Measurements from ENCODE around the gene ARHGAP1.

ARHGAP1 gene

GRCh38 chr11:46700241-46701077, at the start of gene ARHGAP1, which contains the start of gene ZNF408:
Gene ARHGAP1 (minus strand): TSS chr11:46700619. CDS start chr11:46696107, 4,512 bp downstream.
Gene ZNF408 (plus strand): TSS chr11:46701031. CDS start chr11:46701048, 17 bp downstream.
- peak; percentile 96 for DNase-seq (ENCODE audit: low spot score)

- no peak for DNase-seq (ENCODE audit: low spot score)
Observed at GRCh38 chr11:46747150-46747549, 46.7 kb upstream of the ARHGAP1 start.

- no peak for DNase-seq (ENCODE audit: low spot score)
Observed at GRCh38 chr11:46745995-46746394, 45.6 kb upstream of the ARHGAP1 start.

- no peak for DNase-seq (ENCODE audit: low spot score)
Observed at GRCh38 chr11:46745328-46745727, 44.9 kb upstream of the ARHGAP1 start.

- DNase-seq (ENCODE audit: low spot score), result no peak
Observed at GRCh38 chr11:46743693-46744339, 43.4 kb upstream of the ARHGAP1 start.

GRCh38 chr11:46743043-46743442, 42.6 kb upstream of the ARHGAP1 start:
- DNase-seq (ENCODE audit: low spot score), result no peak

GRCh38 chr11:46741600-46742484, 41.4 kb upstream of the ARHGAP1 start:
- DNase-seq (ENCODE audit: low spot score), result no peak

GRCh38 chr11:46738887-46739286, 38.5 kb upstream of the ARHGAP1 start:
- DNase-seq (ENCODE audit: low spot score), result no peak

GRCh38 chr11:46737699-46738098, 37.3 kb upstream of the ARHGAP1 start:
- no peak for DNase-seq (ENCODE audit: low spot score)

- DNase-seq (ENCODE audit: low spot score), result no peak
Observed at GRCh38 chr11:46736615-46737014, 36.2 kb upstream of the ARHGAP1 start.

GRCh38 chr11:46736146-46736545, 35.7 kb upstream of the ARHGAP1 start:
- no peak for DNase-seq (ENCODE audit: low spot score)

- no peak for DNase-seq (ENCODE audit: low spot score)
Observed at GRCh38 chr11:46733234-46733633, 32.8 kb upstream of the ARHGAP1 start.

GRCh38 chr11:46731545-46731944, 31.1 kb upstream of the ARHGAP1 start:
- no peak for DNase-seq (ENCODE audit: low spot score)

- no peak for DNase-seq (ENCODE audit: low spot score)
Observed at GRCh38 chr11:46729110-46730027, 28.9 kb upstream of the ARHGAP1 start.

- no peak for DNase-seq (ENCODE audit: low spot score)
Observed at GRCh38 chr11:46728659-46729040, 28.2 kb upstream of the ARHGAP1 start.

- DNase-seq (ENCODE audit: low spot score), result no peak
Observed at GRCh38 chr11:46727952-46728658, 27.7 kb upstream of the ARHGAP1 start.

GRCh38 chr11:46726206-46726862, 25.9 kb upstream of the ARHGAP1 start:
- no peak for DNase-seq (ENCODE audit: low spot score)

GRCh38 chr11:46725338-46726205, 25.2 kb upstream of the ARHGAP1 start:
- no peak for DNase-seq (ENCODE audit: low spot score)

GRCh38 chr11:46724088-46724487, 23.7 kb upstream of the ARHGAP1 start:
- no peak for DNase-seq (ENCODE audit: low spot score)

Data from COLO829 (cell line).